ENCODE data around the gene TRABD2A. TPM values are rescaled to one million over a fixed set of nuclear protein-coding genes. Genes with fewer than 3 reads are reported as not detected.

TRABD2A gene
- total RNA-seq, 6 donors from 2014 or later = 2.0 to 22.0 (median 6.2) TPM

DNA sequence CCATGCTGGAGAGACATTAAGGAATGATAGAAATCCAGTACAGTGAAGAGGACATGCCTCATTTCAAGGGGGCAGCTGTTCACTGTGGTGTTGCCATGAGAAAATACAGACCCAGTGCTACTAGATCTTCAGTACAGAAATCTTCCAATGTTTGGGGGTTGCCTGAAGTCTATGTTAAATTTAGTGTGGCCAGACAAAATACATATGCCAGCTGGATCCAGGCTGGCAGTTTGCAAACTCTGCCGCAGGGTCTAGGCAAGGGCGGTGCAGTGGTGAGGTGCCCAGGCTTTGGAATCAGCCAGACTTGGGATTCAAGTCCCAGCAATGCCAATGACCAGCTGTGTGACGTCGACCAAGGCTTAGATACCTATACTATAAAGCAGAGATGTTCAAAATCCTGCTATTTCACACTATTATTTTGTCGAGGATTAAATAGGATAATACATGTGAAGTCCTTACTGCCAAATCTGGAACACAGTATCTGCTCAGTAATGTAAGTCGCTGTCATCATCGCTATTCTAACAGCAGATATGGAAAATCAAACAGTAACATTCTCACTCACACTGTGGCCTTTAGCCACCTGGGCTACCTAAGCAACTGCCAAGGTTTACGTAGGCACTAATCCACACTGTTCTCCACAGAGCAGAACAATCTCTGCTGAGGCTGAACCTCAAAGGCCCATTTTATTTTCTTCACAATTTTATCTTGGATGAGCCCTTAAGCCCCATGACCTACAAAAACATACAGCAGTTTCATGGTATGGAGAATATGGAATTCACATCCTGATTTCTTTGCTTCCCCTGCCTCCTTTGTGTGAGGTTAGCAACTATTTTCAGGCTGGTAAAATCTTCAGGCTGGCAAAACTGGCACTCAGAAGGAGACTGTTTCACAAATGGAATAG lies 18.7 kb upstream of the TRABD2A start:
- WGBS, 2 donors = 88 to 90% methylated on average over 8 of the region's 8 CpGs
- Histone ChIP-seq H3K9me3 (no peaks in the 10 kb centered on the region), H3K27me3 (no peaks in the 10 kb centered on the region), H3K27ac (peak overlapping the region in 3 of 4 donors; percentile 54 to 78 (median 67)), H3K4me1 (peaks cover 32 to 36% (median 35%) of the 10 kb centered on the region in 4 donors), H3K36me3 (no peaks in the 10 kb centered on the region), H3K4me3 (no peak overlapping the region)
- DNase-seq (no peak), ATAC-seq (ENCODE audit: low FRiP score in 2 of 2) (no peak)
- TF ChIP-seq, protein P1, sequence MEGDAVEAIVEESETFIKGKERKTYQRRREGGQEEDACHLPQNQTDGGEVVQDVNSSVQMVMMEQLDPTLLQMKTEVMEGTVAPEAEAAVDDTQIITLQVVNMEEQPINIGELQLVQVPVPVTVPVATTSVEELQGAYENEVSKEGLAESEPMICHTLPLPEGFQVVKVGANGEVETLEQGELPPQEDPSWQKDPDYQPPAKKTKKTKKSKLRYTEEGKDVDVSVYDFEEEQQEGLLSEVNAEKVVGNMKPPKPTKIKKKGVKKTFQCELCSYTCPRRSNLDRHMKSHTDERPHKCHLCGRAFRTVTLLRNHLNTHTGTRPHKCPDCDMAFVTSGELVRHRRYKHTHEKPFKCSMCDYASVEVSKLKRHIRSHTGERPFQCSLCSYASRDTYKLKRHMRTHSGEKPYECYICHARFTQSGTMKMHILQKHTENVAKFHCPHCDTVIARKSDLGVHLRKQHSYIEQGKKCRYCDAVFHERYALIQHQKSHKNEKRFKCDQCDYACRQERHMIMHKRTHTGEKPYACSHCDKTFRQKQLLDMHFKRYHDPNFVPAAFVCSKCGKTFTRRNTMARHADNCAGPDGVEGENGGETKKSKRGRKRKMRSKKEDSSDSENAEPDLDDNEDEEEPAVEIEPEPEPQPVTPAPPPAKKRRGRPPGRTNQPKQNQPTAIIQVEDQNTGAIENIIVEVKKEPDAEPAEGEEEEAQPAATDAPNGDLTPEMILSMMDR (IDR thresholded peaks at IDR 0.05) = no peak
- TF ChIP-seq POLR2AphosphoS5 (IDR thresholded peaks at IDR 0.05) (no peak), POLR2A (IDR thresholded peaks at IDR 0.05) (no peak)

GRCh38 chr2:84897773-84898172 lies 16.9 kb upstream of the TRABD2A start:
- H3K27ac ChIP-seq = peak overlapping the region; percentile 54 to 78 (median 61)
- no peaks in the 10 kb centered on the region for H3K36me3 ChIP-seq
- 52 to 65% methylated on average over 1 of the region's 1 CpG for WGBS, 2 donors
- no peaks in the 10 kb centered on the region for H3K9me3 ChIP-seq
- ATAC-seq (ENCODE audit: low FRiP score in 2 of 2) (no peak), DNase-seq (no peak)
- TF ChIP-seq, protein P1 (IDR thresholded peaks at IDR 0.05) = no peak
- TF ChIP-seq POLR2AphosphoS5 (IDR thresholded peaks at IDR 0.05) (no peak), POLR2A (IDR thresholded peaks at IDR 0.05) (no peak), EP300 (IDR thresholded peaks at IDR 0.05) (no peak)
- no peak overlapping the region for H3K4me3 ChIP-seq
- H3K4me1 ChIP-seq = peaks cover 32 to 37% (median 33%) of the 10 kb centered on the region in 4 donors
- H3K27me3 ChIP-seq = no peaks in the 10 kb centered on the region

DNA sequence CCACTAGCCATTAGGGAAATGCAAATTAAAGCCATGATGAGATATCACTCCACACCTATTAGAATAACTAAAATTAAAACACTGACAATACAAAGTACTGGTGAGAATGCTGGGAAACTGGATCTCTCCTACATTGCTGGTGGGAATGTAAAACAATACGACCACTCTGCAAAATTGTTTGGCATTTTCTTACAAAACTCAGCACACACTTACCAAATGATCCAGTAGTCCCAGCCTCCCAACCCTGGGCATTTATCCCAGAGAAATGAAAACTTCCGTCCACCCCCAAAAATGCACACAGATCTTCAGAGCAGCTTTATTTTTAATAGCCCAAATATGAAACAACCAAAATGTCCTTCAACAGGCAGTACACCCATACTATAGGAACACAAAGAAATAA lies 15.7 kb upstream of the TRABD2A start:
- Histone ChIP-seq H3K9me3 (no peaks in the 10 kb centered on the region), H3K27ac (peak overlapping the region in 1 of 4 donors; percentile 78), H3K4me1 (peaks cover 32 to 37% (median 33%) of the 10 kb centered on the region in 4 donors), H3K27me3 (no peaks in the 10 kb centered on the region), H3K4me3 (no peak overlapping the region), H3K36me3 (no peaks in the 10 kb centered on the region)
- DNase-seq = no peak
- no peak for ATAC-seq (ENCODE audit: low FRiP score in 2 of 2)
- no peak for TF ChIP-seq POLR2A (IDR thresholded peaks at IDR 0.05)
- no peak for TF ChIP-seq EP300 (IDR thresholded peaks at IDR 0.05)
- TF ChIP-seq, protein P1 (IDR thresholded peaks at IDR 0.05) = no peak
- no peak for TF ChIP-seq POLR2AphosphoS5 (IDR thresholded peaks at IDR 0.05)
- 63 to 93% methylated on average over 2 of the region's 2 CpGs for WGBS, 2 donors

- ATAC-seq (ENCODE audit: low FRiP score in 2 of 2) = no peak
- H3K27me3 ChIP-seq = no peaks in the 10 kb centered on the region
- H3K27ac ChIP-seq = peak overlapping the region; percentile 16 to 73 (median 50)
- H3K36me3 ChIP-seq = no peaks in the 10 kb centered on the region
- peaks cover 32 to 37% (median 33%) of the 10 kb centered on the region in 4 donors for H3K4me1 ChIP-seq
- 35 to 44% methylated on average over 7 of the region's 7 CpGs for WGBS, 2 donors
- no peak for TF ChIP-seq POLR2A (IDR thresholded peaks at IDR 0.05)
- TF ChIP-seq, protein P1 (IDR thresholded peaks at IDR 0.05) = no peak
- TF ChIP-seq EP300 (IDR thresholded peaks at IDR 0.05) = no peak
- TF ChIP-seq POLR2AphosphoS5 (IDR thresholded peaks at IDR 0.05) = no peak
- no peak for DNase-seq
- H3K4me3 ChIP-seq = no peak overlapping the region
- no peaks in the 10 kb centered on the region for H3K9me3 ChIP-seq
Observed at GRCh38 chr2:84894758-84895520, 14.1 kb upstream of the TRABD2A start.
